OCI-LY7 (cell line): Measurements from ENCODE around the gene ANO8. TPM values are rescaled to one million over a fixed set of nuclear protein-coding genes. Genes with fewer than 3 reads are reported as not detected.

ENCODE experiments used
- BruUV-seq: library from RNA; stranded (reverse); fragments of 400-500 nt; replicated peaks from 2 replicates; lab custom pipeline; 2021; lab: Mats Ljungman, UMichigan
- CTCF ChIA-PET: fragments of 300-600 bp; sonication (Branson Sonifier 250); formaldehyde crosslinking; loops from one replicate; lab custom pipeline; 2022; ENCODE audit warnings: antibody characterized with exemption; ENCODE audit not compliant: unreplicated experiment; lab: Charles Lee
- POLR2A ChIA-PET: fragments of 300-600 bp; sonication (Branson Sonifier 250); formaldehyde crosslinking; loops from one replicate; lab custom pipeline; 2022; ENCODE audit warnings: antibody characterized with exemption; lab: Charles Lee
- DNase-seq: peaks from one replicate; pipeline ENCODE4 v3.0.0-alpha.2; 2015; ENCODE audit warnings: low spot score
- H2AFZ ChIP-seq: fragments of 200-600 bp; sonication (generic), shearing (Covaris generic); 2 replicates; pipeline ENCODE4 v1.6.1; 2014; ENCODE audit warnings: mild to moderate bottlenecking, antibody characterized with exemption, low read length, moderate library complexity
- H3K27ac ChIP-seq: fragments of 200-600 bp; sonication (generic); 2 replicates; pipeline ENCODE4 v1.5.1; 2014; ENCODE audit warnings: mixed run types, low read depth, mild to moderate bottlenecking, moderate library complexity, low read length, inconsistent platforms; ENCODE audit not compliant: poor library complexity, severe bottlenecking
- H3K36me3 ChIP-seq: fragments of 200-600 bp; sonication (generic); 2 replicates; pipeline ENCODE4 v1.6.1; 2014; ENCODE audit warnings: mild to moderate bottlenecking, antibody characterized with exemption, low read length, moderate library complexity, mixed read lengths; ENCODE audit not compliant: insufficient read depth
- H3K4me1 ChIP-seq: fragments of 200-600 bp; sonication (generic); 2 replicates; pipeline ENCODE4 v1.5.1; 2014; ENCODE audit warnings: mild to moderate bottlenecking, low read length; ENCODE audit not compliant: insufficient read depth, poor library complexity, severe bottlenecking
- H3K4me2 ChIP-seq: fragments of 200-600 bp; sonication (generic); 2 replicates; pipeline ENCODE4 v1.6.1; 2014; ENCODE audit warnings: mild to moderate bottlenecking, low read length
- H3K4me3 ChIP-seq: fragments of 200-600 bp; sonication (generic); 2 replicates; pipeline ENCODE4 v1.5.1; 2014; ENCODE audit warnings: mild to moderate bottlenecking, low read depth, low read length; ENCODE audit not compliant: poor library complexity, severe bottlenecking
- H3K79me2 ChIP-seq: fragments of 200-600 bp; sonication (generic); 2 replicates; pipeline ENCODE4 v1.6.1; 2016; ENCODE audit warnings: low read depth, mild to moderate bottlenecking, low read length, moderate library complexity, mixed read lengths; ENCODE audit not compliant: insufficient read depth
- H3K9me2 ChIP-seq: fragments of 200-600 bp; sonication (generic); 2 replicates; pipeline ENCODE4 v1.6.1; 2016; ENCODE audit warnings: mild to moderate bottlenecking, low read length, mixed read lengths; ENCODE audit not compliant: insufficient read depth
- H3K9me3 ChIP-seq: fragments of 200-600 bp; sonication (generic); 2 replicates; pipeline ENCODE4 v1.6.1; 2014; ENCODE audit warnings: mild to moderate bottlenecking, mixed run types, low read length, mixed read lengths
- H4K20me1 ChIP-seq: fragments of 200-600 bp; sonication (generic); 2 replicates; pipeline ENCODE4 v1.6.1; 2014; ENCODE audit warnings: mild to moderate bottlenecking, antibody characterized with exemption, low read length, moderate library complexity, mixed read lengths; ENCODE audit not compliant: insufficient read depth
- EZH2phosphoT487 ChIP-seq: fragments of 200-600 bp; sonication (generic); IDR thresholded peaks from 2 replicates; pipeline ENCODE4 v1.6.1; 2018; ENCODE audit warnings: low read depth, borderline replicate concordance, mild to moderate bottlenecking, mixed run types, antibody characterized with exemption, low read length, moderate library complexity, mixed read lengths
- intact Hi-C: fragments of 100-400 bp; cut with micrococcal nuclease; formaldehyde crosslinking; loops from one replicate; pipeline ENCODE4 v1.10.0; 2022; ENCODE audit not compliant: unreplicated experiment
- total RNA-seq, 2 experiments: library from RNA; depleted of rRNA in 1 of 2; stranded (reverse); fragments of >200 nt in 1 of 2; shearing (Covaris generic) in 1 of 2; gene quantifications; 2 replicates each; pipeline ENCODE4 v1.2.3, GENCODE V29; 2014 to 2022
- TF ChIP-seq, protein P1 (sequence below): fragments of 200-600 bp; sonication (generic); conservative IDR thresholded peaks from 2 replicates; pipeline ENCODE4 v1.5.1; 2014; ENCODE audit warnings: mild to moderate bottlenecking, antibody characterized with exemption, low read length, moderate library complexity, mixed read lengths

The ANO8 gene
- total RNA-seq, 2 experiments from 2014 or later: 4.3 to 13.5 TPM

DNA sequence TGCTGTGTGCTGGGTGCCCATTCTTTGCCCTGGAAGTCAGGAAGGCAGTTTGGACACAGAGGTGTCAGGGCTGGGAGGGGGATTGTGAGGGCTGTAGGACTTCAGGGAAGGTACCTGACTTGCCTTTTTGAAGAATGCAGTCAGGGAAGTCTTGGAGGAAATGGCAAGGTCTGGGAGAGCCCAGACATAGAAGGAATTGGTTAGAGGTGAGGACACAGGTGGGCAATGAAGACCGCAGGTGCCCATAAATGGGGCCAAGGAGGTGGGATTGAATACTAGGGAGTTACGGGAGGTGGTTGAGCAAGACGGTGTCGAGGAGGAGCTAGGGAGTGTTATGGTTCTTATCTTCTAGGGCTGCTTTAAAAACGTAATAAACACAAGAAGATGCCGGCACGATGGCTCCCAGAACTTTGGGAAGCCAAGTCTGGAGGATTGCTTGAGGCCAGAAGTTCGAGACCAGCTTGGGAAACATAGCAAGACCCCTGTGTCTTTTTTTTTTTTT, 26.7 kb downstream of the ANO8 start:
- intact Hi-C loops: loop anchor here (5.0 kb wide), 1 partner anchor 444 kb away; the partner anchor contains the start of gene FCHO1
- Histone ChIP-seq H3K27ac (peak overlapping the region; percentile 11), H3K9me2 (no peaks in the 10 kb centered on the region), H3K9me3 (no peaks in the 10 kb centered on the region), H3K36me3 (peaks cover 13% of the 10 kb centered on the region; the same call in 1 of the 2 replicates), H3K4me1 (peaks cover 39% of the 10 kb centered on the region), H3K4me2 (peak overlapping the region; percentile 76; the same call in 1 of the 2 replicates), H2AFZ (no peak overlapping the region), H4K20me1 (0 out of 2 replicates have a peak, but pooled peaks cover 5% of the 10 kb centered on the region), H3K79me2 (peaks cover 31% of the 10 kb centered on the region), H3K4me3 (no peak overlapping the region)
- ChIA-PET CTCF (no interaction called here), POLR2A (interaction anchor here (1.3 to 2.4 kb wide), 2 partner anchors 9 to 25 kb away, joined by 8 to 15 read pairs; no protein-coding TSS in a partner anchor)
- no peak for DNase-seq
- BruUV-seq: no TSS peak
- TF ChIP-seq EZH2phosphoT487: no peak
- TF ChIP-seq, protein P1, sequence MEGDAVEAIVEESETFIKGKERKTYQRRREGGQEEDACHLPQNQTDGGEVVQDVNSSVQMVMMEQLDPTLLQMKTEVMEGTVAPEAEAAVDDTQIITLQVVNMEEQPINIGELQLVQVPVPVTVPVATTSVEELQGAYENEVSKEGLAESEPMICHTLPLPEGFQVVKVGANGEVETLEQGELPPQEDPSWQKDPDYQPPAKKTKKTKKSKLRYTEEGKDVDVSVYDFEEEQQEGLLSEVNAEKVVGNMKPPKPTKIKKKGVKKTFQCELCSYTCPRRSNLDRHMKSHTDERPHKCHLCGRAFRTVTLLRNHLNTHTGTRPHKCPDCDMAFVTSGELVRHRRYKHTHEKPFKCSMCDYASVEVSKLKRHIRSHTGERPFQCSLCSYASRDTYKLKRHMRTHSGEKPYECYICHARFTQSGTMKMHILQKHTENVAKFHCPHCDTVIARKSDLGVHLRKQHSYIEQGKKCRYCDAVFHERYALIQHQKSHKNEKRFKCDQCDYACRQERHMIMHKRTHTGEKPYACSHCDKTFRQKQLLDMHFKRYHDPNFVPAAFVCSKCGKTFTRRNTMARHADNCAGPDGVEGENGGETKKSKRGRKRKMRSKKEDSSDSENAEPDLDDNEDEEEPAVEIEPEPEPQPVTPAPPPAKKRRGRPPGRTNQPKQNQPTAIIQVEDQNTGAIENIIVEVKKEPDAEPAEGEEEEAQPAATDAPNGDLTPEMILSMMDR: no peak

DNA sequence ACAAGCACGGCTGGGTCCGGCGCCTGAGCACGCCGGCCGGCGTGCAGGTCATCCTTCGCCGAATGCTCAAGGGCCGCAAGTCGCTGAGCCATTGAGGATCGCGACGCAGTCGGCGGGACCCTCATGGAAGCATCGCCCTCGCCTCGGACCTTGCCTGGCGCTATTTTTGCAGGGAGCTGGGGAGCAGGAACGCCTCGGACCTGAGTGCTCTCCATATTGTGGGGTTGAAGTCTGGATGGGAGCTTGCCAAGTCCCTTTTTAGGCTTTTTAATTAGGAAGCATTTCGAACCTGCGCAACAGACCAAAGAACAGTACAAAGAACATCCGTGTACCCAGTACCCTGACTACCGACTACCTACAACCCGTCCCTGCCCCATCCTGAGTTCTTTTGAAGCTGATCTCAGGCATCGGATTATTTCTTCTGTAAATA, 28.4 kb downstream of the ANO8 start:
- POLR2A ChIA-PET: interaction anchor here (0.6 to 0.9 kb wide), 8 partner anchors 13 to 221 kb away, joined by 3 to 6 read pairs (median 4); partner anchors contain the start of gene BABAM1
- peak overlapping the region; percentile 50 for H2AFZ ChIP-seq
- H3K79me2 ChIP-seq: peaks cover 27% of the 10 kb centered on the region
- TF ChIP-seq, protein P1: no peak
- TF ChIP-seq EZH2phosphoT487: no peak
- DNase-seq: peak; percentile 35
- no peaks in the 10 kb centered on the region for H3K9me2 ChIP-seq
- 0 out of 2 replicates have a peak, but pooled peaks cover 5% of the 10 kb centered on the region for H3K36me3 ChIP-seq
- CTCF ChIA-PET: interaction anchor here (0.8 kb wide), 1 partner anchor 26 kb away, joined by 5 read pairs; no protein-coding TSS in a partner anchor
- no peaks in the 10 kb centered on the region for H3K9me3 ChIP-seq
- peaks cover 51% of the 10 kb centered on the region for H3K4me1 ChIP-seq
- peak overlapping the region; percentile 76 for H3K4me2 ChIP-seq
- intact Hi-C loops: loop anchor here (5.0 kb wide), 1 partner anchor 446 kb away; the partner anchor contains the start of gene FCHO1
- peak overlapping the region; percentile 89 for H3K4me3 ChIP-seq
- BruUV-seq: TSS peak; percentile 87
- H3K27ac ChIP-seq: peak overlapping the region; percentile 90
- 0 out of 2 replicates have a peak, but pooled peaks cover 5% of the 10 kb centered on the region for H4K20me1 ChIP-seq
